Hypothalamus (tissue), 51 donors: ENCODE measurements around the gene ANKRD65.
A peak's percentile ranks its signal among the peaks of the same experiment; 100 is the strongest.
"Not testable (repeated sequence)": the region's sequence is repeated elsewhere in the genome, so short reads cannot be mapped to it uniquely, and the experiment has no call there.

ENCODE experiments used
- DNase-seq, 51 donors: peaks; one replicate each; lab custom pipeline; 2025; lab: John Stamatoyannopoulos, UW

The ANKRD65 gene

DNA sequence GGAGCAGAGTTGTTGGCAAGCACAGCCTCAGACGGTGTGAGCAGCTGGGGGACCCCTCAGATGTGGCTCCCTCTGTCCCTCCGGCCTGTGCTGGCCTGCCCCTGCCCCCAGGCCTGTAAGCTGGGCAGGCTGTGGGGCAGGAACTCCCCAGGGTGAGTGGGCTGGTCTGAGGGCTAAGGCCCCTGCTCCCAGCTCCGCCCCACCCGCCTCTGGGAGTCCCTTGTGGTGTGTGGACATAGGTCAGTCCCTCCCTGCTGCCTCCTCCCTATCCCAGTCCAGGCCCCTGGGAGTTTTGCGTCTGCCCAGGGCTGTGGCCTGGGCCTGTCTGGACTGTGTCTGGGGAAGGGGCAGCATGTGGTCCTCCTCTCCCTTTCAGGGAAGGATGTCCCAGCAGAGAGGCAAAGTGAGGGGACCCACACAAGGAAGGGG, 10.8 kb upstream of the ANKRD65 start:
- peak in 6 of 51 donors; percentile 26 to 68 (median 43) for DNase-seq

DNA sequence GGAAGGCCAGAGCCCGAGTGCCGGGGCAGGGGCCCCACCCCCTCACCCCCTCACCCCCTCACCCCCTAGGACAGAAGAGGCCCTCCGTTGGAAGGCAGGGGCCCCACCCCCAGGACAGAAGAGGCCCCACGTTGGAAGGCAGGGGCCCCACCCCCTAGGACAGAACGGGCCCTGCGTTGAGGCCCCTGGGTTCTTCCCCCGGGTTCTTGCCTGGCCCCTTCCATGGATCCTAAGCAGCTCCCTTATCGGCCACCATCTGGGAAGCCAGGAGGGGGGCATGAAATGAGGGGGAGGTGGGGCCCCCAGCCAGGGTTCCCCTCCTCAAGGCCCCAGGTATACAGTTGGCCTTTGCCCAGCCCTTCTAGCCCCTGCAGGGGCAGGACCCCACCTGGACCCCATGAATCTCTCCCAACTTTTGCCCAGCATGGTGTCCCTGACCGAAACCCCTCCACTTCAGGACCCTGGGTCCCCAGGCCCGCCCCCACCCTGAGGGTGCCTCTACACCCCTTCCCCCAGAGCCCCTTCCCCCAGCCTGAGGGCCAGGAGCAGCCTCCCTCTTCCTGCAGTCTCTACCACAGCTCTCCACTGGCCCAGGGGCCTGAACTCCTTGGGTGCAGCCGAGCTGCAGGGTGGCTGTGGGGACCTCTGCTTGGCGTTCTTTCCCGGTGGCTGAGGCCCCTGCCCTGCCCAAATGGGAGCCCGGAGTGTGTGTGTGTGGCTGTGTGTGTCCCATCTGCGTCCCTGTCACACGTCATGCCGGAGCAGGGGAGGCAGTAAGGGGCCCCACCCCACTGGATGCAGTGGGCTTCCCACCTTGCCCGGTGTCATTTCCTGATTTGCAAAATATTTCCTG, 10.1 kb upstream of the ANKRD65 start:
- peak in 3 of 51 donors; percentile 26 to 49 (median 33) for DNase-seq

DNA sequence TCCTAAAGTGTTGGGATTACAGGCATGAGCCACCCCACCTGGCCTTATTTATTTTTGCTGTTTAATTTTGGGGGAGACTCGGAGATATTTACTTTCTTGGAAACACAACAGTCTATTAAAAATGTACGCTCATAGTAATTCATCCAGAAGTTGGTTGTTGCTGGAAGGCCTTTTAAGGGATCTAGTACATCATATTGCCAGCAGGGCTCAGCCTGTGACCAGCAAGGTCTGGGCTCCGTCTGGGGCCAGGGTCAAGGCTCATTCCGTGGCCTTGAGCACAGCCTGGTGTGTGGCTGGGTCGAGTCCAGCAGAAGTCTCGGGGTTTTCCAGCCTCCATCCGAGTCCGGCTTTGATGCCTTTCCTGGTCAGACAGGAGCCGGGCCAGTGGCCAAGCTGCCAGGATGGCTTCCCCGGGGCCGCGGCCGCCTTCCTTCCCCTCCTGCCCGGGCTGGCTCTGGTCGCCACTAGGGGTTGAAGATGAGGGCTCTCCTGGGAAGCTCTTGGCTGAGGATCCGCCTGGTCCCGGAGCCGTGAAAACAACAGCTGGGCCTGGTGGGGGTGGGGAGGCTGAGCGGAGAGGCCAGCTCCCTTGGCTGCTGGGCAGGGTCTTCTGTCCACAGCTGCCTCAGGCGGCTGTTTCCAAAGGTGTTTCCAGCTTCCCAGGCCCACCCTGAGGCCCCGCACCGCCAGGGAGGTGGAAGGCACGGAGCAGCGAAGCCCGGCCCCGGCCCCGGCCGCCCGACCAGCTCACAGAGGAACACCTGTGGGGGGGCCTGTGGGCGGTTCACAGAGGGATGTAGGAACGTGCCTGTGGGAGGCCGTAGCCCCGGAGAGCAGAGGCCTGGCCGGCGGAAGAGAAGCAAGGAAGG, 9.3 kb upstream of the ANKRD65 start:
- DNase-seq, result peak in 44 of 51 donors; percentile 29 to 85 (median 59)

DNA sequence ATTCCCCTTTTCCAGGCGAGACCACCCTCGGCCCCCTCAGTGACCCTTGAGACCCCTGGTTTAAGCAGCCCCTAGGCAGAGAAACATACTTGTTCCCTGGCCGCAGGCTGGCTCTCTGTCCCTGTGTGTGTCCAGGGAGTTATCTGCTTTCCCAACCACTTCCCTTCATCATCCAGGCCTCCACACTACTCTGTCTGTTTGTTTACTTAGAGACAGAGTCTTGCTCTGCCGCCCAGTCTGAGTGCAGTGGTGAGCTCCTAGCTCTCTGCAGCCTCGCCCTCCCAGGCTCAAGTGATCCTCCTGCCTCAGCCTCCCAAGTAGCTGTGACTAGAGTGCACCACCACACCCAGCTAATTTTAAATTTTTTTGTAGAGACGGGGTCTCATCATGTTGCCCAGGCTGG, 8.6 kb upstream of the ANKRD65 start:
- DNase-seq, result no peak

DNA sequence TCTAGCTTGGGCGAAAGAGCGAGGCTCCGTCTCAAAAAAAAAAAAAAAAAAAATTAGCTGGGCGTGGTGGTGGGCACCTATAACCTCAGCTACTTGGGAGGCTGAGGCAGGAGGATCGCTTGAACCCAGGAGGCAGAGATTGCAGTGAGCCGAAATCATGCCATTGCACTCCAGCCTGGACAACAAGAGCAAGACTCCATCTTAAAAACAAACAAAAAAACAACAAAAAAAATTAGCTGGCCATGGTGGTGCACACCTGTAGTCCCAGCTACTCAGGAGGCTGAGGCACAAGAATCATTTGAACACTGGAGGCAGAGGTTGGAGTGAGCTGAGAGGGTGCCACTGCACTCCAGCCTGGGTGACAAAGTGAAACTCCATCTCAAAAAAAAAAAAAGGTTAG, 7.9 kb upstream of the ANKRD65 start:
- not testable (repeated sequence) for DNase-seq

DNA sequence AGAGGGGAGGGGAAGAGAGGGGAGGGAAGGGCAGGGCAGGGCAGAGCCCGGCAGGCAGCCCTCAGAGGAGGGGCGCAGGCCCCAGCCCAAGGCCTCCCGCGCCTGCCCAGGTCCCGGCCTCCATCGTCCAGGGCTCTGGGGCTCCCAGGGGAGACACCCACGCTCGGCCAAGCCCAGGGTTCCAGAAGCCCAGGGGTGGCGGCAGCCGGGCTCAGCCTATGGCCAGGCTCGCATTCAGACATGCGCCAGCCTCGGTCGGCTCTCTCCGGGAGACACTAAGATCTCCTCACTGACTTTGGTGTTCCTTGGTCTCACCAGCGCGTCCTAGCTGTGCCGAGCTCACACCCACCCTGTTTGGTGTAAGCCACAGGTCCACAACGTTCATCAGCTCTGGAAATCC, 7.1 kb upstream of the ANKRD65 start:
- DNase-seq, result peak in 2 of 51 donors; percentile 40 to 53

DNA sequence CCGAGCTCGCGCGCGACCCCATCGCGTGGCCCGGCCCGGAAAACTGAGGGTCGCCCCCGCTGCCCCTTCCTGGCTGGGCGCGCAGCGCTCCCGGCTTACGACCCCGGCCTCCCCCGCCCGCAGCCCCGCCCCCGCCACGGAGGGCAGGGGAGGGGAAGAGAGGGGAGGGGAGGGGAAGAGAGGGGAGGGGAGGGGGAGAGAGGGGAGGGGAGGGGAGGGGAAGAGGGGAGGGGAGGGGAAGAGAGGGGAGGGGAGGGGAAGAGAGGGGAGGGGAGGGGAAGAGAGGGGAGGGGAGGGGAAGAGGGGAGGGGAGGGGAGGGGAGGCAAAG, 6.7 kb upstream of the ANKRD65 start:
- peak in 3 of 51 donors; percentile 40 to 54 (median 53) for DNase-seq

DNA sequence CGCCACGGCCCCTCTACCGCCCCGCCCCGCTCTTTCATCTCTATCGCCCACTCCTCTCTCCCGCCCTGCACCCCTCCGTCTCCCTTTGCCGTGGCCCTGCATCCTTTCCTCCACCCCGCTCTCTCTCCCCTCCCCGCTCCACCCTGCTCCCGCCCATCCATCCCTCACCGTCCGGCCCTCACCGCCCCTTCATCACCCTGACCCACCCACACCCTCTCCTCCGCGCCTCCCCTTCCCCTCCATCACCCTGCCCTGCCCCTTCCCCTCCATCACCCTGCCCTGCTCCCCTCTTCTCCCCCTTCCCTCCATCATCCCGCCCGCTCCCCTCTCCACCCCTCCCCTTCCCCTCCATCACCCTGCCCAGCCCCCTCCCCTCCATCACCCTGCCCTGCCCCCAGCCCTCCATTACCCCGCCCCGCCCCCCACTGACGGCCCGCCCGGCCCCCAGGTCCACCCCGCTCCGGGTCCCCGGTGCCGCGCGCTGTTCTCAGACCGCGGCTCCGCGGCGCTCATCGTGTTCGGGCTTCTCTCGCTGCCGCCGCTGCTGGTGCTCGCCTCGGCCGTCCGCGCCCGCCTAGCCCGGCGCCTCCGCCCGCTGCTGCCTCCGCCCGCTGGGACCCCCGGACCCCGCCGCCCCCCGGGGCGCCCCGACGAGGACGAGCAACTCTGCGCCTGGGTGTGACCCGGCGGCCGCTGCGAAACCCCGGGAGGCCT, 6.2 kb upstream of the ANKRD65 start:
- DNase-seq, result peak in 23 of 51 donors; percentile 32 to 79 (median 60)

DNA sequence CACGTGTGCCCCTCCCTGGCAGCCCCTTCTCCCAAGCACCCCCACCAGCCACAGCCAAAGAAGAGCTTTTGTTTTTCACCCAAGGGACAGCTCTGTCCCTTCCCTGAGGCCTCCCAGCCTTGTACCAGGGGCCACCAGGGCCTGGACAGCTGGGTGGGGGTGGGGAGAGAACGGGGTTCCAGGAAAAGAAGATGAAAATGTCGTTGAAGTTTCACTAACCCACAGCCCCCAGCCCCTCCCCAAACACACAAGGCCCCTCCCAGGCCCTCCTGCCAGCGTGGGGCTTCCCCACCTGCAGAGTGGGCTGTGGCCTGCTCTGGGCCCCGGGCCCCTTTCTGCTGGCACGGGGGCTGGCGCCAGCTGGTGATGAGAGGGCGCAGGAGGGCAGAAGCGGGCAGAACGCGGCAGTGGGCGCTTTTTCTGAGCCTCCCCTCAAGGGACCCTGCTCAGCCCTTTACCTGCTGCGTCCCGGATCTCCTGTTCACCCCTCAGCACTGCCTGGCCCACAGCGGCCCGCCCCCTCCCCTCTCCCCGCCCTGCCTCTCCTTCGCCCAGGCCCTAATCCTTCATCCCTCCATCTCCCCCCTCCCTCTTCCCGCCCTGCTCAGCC, 5.5 kb upstream of the ANKRD65 start:
- peak in 34 of 51 donors; percentile 26 to 89 (median 58) for DNase-seq

DNA sequence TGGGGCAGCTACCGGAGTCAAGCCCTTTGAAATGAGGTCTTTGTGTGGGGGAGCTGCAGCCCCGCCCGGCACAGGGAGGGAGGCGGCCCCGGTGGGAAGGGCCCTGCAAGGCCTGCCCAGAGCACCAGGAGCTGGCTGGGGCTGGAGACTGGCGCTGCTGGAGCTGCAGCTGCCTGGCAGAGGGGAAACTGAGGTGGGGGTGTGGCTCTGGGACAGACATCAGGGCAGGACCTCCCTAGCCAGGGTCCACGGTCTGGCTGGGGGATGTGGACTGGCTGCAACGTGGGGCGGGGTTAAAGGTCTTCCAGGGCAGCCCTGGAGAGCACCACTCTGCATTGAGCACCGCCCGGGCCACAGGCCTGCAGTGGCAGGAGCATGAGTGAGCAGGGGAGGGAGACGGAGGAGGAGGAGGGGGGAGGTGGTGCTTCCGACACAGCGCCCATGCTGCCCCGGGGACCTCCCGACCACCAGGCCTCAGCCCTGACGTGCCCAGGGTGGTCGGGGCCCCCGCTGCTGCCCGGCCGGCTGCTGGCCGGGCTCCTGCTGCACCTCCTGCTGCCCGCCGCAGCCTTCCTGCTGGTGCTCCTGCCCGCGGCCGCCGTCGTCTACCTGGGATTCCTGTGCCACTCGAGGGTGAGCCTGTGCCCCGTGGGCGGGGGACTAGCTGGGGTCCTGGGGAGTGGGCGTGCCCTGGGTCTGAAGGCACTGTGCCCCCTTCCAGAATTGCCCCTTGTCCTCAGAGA, 4.8 kb upstream of the ANKRD65 start:
- peak in 37 of 51 donors; percentile 30 to 87 (median 73) for DNase-seq

DNA sequence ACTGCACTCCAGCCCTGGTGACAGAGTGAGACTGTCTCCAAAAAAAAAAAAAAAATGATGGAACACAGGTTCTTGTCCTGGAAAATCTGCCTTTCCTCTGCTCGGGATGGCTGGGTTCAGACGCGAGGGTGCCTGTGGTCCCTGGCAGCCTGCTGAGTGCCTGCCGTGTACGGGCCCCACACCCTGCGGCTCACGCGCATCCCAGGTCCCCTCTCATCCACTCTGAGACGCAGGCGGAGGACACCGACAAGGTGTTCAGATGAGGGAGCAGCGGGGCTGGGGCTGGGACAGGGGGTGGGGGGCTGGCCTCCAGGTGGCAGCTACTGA, 4.3 kb upstream of the ANKRD65 start:
- no peak for DNase-seq

DNA sequence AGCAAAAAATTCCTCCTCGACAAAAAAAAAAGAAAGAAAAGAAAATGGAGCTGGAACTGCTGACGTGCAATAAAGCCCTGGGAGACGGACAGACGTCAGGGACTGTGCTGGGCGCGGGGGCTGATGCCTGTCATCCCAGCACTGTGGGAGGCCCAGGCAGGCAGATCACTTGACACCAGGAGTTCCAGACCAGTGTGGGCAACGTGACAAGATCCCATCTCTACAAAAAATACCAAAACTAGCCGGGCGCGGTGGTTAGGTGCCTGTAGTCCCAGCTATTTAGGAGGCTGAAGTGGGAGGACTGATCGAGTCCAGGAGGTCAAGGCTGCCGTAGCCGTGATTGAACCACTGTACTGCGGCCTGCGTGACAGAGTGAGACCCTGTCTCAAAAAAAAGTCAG, 3.6 kb upstream of the ANKRD65 start:
- DNase-seq, result no peak

DNA sequence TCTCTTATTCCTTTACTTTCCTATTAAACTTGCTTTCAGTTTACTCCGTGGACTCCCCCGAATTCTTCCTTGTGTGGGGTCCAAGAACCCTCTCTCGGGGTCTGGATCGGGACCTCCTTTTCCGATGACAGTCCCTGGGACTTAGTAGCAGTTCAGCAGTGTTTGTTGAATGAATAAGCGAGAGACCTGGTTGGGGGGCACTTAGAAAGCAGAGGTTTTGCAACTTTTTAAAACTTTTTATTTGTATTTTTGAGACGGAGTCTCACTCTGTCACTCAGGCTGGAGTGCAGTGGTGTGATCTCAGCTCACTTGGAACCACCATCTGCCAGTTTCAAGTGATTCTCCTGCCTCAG, 2.1 kb upstream of the ANKRD65 start:
- DNase-seq, result no peak

DNA sequence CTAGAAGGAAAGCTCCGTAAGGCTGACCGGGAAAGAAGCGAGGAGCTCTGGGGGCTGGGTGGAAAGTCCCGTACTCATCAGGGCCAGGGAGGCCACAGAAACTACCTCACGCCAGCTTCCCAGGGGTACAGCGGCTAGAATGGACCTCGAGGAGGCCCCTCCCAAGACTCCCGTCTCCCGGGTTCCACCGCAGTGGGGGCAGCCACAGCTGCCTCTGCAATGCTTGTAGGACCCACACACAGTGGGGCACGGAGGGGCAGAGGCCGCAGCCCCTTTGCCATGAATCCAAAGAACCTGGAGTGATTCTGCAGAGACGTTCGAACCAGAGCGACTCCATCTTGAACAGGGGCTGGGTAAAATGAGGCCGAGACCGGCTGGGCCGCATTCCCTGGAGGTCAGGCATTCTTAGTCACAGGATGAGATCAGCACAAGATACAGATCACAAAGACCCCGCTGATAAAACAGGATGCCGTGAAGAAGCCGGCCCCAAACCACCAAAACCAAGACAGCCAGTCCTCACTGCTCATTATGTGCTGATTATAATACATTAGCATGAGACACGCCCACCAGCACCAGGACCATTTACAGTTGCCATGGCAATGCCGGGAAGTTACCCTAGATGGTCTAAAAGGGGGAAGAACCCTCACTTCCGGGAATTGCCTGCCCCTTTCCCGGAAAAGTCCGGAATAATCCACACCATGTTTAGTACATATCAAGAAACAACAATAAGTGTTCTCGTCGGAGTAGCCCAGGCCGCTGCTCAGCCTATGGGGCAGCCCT, 1.6 kb upstream of the ANKRD65 start:
- peak in 1 of 51 donors; percentile 20 for DNase-seq

DNA sequence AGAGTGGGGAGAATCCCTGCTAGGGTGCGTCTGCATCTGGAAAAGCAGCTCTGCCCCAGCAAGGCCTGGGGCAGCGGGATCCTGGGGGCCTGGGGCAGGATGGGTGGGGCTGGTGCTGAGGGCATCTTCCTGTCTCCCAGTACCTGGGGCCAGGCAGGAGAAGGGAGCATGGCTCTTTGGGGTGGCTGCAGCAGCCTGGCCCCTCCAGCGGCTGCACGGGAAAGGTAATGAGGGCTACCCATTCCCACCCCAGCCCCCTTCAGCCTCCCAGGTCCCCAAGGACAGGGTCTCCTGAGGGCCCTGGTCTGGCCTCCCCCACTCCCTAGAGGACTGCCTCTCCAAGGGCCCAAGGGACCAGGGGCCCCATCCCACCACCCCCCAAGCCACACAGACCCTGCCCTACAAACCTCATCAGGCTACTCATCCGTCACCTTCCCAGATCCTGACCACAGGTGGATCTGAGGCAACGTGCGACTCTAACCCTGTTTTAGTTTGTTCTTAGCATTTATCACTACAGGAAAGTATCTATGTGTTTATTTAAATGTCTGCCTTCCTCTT, 910 bp upstream of the ANKRD65 start:
- no peak for DNase-seq

DNA sequence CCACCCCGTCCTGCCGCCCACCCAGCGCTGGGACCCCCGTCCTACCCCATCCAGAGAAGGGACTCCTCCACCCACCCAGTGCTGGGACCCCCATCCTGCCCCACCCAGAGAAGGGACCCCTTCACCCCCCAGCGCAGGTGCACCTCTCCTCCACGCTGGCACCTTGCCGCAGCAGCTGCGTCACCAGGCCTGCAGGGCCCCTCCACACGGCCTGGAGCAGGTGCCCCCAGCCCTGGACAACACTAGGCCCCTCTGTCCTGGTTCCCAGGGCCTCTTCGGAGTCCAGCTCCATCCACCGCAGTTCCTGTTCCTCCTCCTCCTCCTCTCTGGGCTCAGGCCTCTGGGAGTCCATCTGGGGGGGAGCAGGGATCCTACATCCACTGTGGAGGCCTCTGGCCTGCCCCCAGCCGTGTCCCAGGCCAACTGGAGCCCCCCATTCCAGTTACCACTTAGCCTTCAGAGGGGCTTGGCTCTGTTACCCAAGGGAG, 378 bp downstream of the ANKRD65 start:
- peak in 2 of 51 donors; percentile 35 to 55 for DNase-seq

DNA sequence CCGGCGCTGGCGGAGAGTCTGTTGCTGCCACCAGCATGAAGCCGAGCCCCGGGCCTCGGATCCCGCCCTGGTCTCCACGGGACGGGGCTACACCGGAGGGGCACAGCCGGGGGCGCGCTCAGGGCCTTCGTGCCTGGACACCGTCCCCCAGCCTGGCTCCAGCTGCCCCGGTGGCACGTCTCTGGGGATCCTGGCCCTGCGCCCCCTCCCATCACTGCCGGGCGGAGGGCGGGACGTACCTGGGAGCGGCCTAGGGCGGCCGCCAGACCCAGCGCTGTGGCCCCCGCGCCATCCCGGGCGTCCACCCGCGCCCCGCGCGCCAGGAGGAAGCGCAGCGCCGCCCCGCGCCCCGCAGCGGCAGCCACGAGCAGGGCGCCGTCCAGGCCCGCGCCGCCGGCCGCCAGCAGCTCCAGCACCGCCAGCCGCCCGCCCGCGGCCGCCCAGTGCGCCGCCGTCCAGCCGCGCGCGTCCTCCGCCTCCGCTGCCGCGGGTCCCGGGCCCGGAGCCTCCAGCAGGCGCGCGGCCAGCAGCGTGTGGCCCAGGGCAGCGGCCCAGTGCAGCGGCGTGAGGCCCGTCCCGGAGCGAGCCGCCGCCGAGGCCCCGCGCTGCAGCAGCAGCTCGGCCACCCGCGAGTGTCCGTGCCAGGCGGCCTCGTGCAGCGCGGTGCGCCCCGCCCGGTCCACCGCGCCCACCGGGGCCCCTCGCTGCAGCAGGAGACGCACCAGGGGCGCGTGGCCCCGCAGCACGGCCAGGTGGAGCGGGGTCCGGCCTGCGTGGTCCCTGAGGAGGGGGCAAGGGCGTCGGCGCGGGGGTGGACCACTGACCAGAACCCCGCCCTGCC, 1.0 kb downstream of the ANKRD65 start:
- DNase-seq, result peak in 4 of 51 donors; percentile 21 to 60 (median 42)

DNA sequence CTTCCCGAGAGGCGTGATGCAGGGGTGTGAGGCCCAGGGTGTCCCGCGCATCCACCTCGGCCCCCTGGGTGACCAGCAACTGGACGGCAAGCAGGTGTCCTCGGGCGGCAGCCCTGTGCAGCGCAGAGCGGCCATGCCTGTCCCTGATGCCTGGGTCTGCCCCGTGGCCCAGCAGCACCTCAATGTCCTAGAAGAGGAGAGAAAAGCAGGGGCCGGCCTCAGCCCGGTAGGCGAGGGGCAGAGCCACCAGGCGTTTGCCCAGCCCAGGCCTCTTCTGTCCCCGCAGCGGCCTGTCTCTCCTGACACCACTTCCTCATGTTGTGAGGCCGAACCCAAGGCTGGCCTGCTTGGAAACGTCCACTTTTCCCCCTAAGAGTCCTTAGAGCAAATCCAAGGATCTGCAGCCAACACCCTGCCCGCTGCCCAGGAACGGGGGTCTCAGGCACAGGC, 1.7 kb downstream of the ANKRD65 start:
- DNase-seq, result no peak
